Endodermal cell (in vitro differentiated cells): ENCODE data around the gene PTPRM. TPM values are rescaled to one million over a fixed set of nuclear protein-coding genes. Genes with fewer than 3 reads are reported as not detected.

Experiments
- DNase-seq: peaks from one replicate; pipeline ENCODE4 v3.0.0-alpha.2; 2017
- H3K27ac ChIP-seq: 2 replicates; pipeline ENCODE4 v1.5.1; 2013; ENCODE audit warnings: mild to moderate bottlenecking, low read depth, low read length, moderate library complexity
- H3K27me3 ChIP-seq: 2 replicates; pipeline ENCODE4 v1.6.1; 2013; ENCODE audit warnings: mild to moderate bottlenecking, low read length, moderate library complexity; ENCODE audit not compliant: insufficient read depth, control insufficient read depth, poor library complexity, severe bottlenecking
- H3K36me3 ChIP-seq: 2 replicates; pipeline ENCODE4 v1.7.0; 2013; ENCODE audit warnings: mild to moderate bottlenecking, low read length, moderate library complexity; ENCODE audit not compliant: control insufficient read depth, insufficient read depth
- H3K4me1 ChIP-seq: one replicate; pipeline ENCODE4 v1.7.0; 2013; ENCODE audit warnings: low read length; ENCODE audit not compliant: control insufficient read depth, insufficient read depth
- H3K4me3 ChIP-seq: 2 replicates; pipeline ENCODE4 v1.5.1; 2013; ENCODE audit warnings: mild to moderate bottlenecking, low read length, moderate library complexity
- H3K9ac ChIP-seq: 2 replicates; pipeline ENCODE4 v1.6.1; 2013; ENCODE audit warnings: mild to moderate bottlenecking, low read length, moderate library complexity; ENCODE audit not compliant: poor library complexity, severe bottlenecking; ENCODE audit errors: extremely low read depth
- H3K9me3 ChIP-seq: 2 replicates; pipeline ENCODE4 v1.6.1; 2013; ENCODE audit warnings: mild to moderate bottlenecking, low read length, moderate library complexity; ENCODE audit not compliant: control insufficient read depth
- H3K27ac Mint-ChIP-seq: 2 replicates; pipeline ENCODE4 v1.8.0; 2020; ENCODE audit warnings: mixed read lengths
- H3K27me3 Mint-ChIP-seq: 2 replicates; pipeline ENCODE4 v1.8.0; 2021; ENCODE audit warnings: mild to moderate bottlenecking, mixed read lengths; ENCODE audit not compliant: insufficient read depth
- H3K36me3 Mint-ChIP-seq: 2 replicates; pipeline ENCODE4 v1.8.0; 2020; ENCODE audit warnings: low read depth, mixed read lengths
- H3K4me1 Mint-ChIP-seq: 2 replicates; pipeline ENCODE4 v1.8.0; 2020; ENCODE audit warnings: mixed read lengths
- H3K4me3 Mint-ChIP-seq: 2 replicates; pipeline ENCODE4 v1.8.0; 2020; ENCODE audit warnings: mild to moderate bottlenecking, moderate library complexity, mixed read lengths
- H3K9me3 Mint-ChIP-seq: 2 replicates; pipeline ENCODE4 v1.8.0; 2020; ENCODE audit warnings: mild to moderate bottlenecking, mixed read lengths
- WGBS, 2 experiments: methylation state at CpG; one replicate each; pipeline versions ENCODE4 v1.1.5 to v1.1.7; 2013; ENCODE audit warnings: missing lambda C conversion rate in 2 of 2, mixed read lengths in 1 of 2; ENCODE audit not compliant: insufficient coverage in 1 of 2, insufficient read length in 1 of 2; 5-methylcytosine and 5-hydroxymethylcytosine counted together
- total RNA-seq, 2 donors: library from RNA; stranded (reverse); fragmentation: NEBNext Ultra II Directional in 1 of 2; extraction: Animal tissue kit (Norgen Biotek cat#: 25700) in 1 of 2; gene quantifications; 2 replicates in 1 of 2; 3 replicates in 1 of 2; pipeline ENCODE4 v1.2.1, GENCODE V29; 2021
- TF ChIP-seq, protein P1 (sequence below): fragments of 200-600 bp; sonication (generic); conservative IDR thresholded peaks from 2 replicates; pipeline ENCODE4 v1.5.0; 2021; ENCODE audit warnings: antibody characterized with exemption, mild to moderate bottlenecking

Gene PTPRM
- total RNA-seq, 2 donors from 2014 or later: 47.2 to 57.6 TPM

DNA sequence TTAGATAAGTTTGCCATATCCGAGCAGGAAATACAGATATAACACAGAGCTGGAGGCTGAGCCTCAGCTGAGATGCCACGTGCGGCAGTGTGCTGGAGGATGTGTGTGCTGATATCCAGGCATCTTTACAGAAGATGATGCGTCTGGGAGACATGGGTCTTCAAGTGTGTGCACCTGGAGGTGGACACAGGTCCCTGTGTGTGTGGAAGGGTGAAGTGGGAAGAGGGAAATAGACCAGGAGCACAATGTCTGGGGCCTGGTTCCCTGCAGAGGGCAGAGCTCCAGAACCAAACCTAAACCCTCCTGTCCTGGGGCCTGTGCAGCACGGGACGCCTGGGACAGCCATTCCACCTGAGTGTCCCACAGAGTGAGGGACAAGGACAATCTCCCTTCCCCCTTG lies 861.8 kb downstream of the PTPRM start:
- no peak overlapping the region for H3K27ac ChIP-seq
- H3K9ac ChIP-seq: no peak overlapping the region
- Mint-ChIP-seq H3K4me3 (no peak overlapping the region), H3K27me3 (no peaks in the 10 kb centered on the region), H3K4me1 (peaks cover 14% of the 10 kb centered on the region), H3K36me3 (no peaks in the 10 kb centered on the region), H3K27ac (no peak overlapping the region), H3K9me3 (no peaks in the 10 kb centered on the region)
- no peaks in the 10 kb centered on the region for H3K36me3 ChIP-seq
- no peaks in the 10 kb centered on the region for H3K9me3 ChIP-seq
- H3K27me3 ChIP-seq: no peaks in the 10 kb centered on the region
- peaks cover 9% of the 10 kb centered on the region for H3K4me1 ChIP-seq
- TF ChIP-seq, protein P1, sequence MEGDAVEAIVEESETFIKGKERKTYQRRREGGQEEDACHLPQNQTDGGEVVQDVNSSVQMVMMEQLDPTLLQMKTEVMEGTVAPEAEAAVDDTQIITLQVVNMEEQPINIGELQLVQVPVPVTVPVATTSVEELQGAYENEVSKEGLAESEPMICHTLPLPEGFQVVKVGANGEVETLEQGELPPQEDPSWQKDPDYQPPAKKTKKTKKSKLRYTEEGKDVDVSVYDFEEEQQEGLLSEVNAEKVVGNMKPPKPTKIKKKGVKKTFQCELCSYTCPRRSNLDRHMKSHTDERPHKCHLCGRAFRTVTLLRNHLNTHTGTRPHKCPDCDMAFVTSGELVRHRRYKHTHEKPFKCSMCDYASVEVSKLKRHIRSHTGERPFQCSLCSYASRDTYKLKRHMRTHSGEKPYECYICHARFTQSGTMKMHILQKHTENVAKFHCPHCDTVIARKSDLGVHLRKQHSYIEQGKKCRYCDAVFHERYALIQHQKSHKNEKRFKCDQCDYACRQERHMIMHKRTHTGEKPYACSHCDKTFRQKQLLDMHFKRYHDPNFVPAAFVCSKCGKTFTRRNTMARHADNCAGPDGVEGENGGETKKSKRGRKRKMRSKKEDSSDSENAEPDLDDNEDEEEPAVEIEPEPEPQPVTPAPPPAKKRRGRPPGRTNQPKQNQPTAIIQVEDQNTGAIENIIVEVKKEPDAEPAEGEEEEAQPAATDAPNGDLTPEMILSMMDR: no peak
- WGBS, 2 experiments: 91 to 100% methylated on average over 2 to 6 of the region's 6 CpGs
- H3K4me3 ChIP-seq: no peak overlapping the region
- no peak for DNase-seq

DNA sequence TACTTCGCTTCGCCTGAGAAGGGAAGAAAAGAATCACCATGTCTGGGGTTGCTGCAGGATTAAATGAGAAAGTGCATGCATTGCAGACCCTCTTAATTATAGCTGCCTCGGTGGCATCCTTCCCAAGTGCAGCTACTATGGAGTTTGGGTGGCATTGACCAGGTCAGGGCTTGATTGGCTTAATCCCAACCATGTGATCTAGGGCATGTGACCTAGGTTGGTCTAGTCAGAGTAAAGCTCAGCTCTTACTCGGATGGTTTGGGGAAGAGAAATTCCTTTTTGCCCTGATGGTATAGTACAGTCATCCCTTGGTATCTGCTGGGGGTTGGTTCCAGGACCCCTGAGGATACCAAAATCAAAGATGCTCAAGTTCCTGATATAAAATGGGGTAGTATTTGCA lies 863.9 kb downstream of the PTPRM start:
- Histone ChIP-seq H3K27me3 (no peaks in the 10 kb centered on the region), H3K4me1 (no peaks in the 10 kb centered on the region), H3K36me3 (no peaks in the 10 kb centered on the region), H3K27ac (no peak overlapping the region), H3K9ac (no peak overlapping the region), H3K9me3 (no peaks in the 10 kb centered on the region), H3K4me3 (no peak overlapping the region)
- H3K27me3 Mint-ChIP-seq: no peaks in the 10 kb centered on the region
- no peak overlapping the region for H3K27ac Mint-ChIP-seq
- H3K4me3 Mint-ChIP-seq: no peak overlapping the region
- H3K9me3 Mint-ChIP-seq: no peaks in the 10 kb centered on the region
- no peaks in the 10 kb centered on the region for H3K36me3 Mint-ChIP-seq
- TF ChIP-seq, protein P1: no peak
- no peaks in the 10 kb centered on the region for H3K4me1 Mint-ChIP-seq
- 88 to 100% methylated on average over 4 of the region's 4 CpGs for WGBS, 2 experiments
- DNase-seq: no peak

DNA sequence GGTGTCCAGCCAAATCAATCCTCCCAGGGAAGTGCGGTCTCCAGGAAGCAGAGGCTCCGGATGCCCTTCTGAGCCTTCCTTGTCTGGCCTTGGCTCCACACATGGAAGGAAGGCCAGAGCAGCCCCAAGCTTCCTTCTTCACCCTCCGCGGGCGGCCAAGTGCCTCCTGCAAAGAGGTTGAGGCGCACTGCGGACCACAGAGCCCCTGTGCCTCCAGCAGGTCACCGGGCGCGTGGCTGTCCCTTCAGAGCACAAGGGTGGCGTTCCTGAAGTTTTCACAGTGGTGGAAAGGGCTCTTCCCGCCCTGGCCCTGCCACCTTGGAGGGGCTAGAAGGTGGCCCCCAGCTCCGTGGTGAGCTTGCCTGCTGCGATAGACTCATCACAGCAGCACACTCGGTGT lies 866.2 kb downstream of the PTPRM start:
- Histone ChIP-seq H3K36me3 (no peaks in the 10 kb centered on the region), H3K27ac (no peak overlapping the region), H3K9ac (no peak overlapping the region), H3K4me3 (no peak overlapping the region), H3K27me3 (no peaks in the 10 kb centered on the region), H3K4me1 (no peaks in the 10 kb centered on the region), H3K9me3 (no peaks in the 10 kb centered on the region)
- Mint-ChIP-seq H3K4me3 (no peak overlapping the region), H3K36me3 (no peaks in the 10 kb centered on the region), H3K4me1 (no peaks in the 10 kb centered on the region), H3K27me3 (no peaks in the 10 kb centered on the region), H3K27ac (no peak overlapping the region), H3K9me3 (no peaks in the 10 kb centered on the region)
- WGBS, 2 experiments: 94 to 97% methylated on average over 13 to 15 of the region's 15 CpGs
- DNase-seq: no peak
- TF ChIP-seq, protein P1: no peak
